GM19035 (cell line): ENCODE measurements around the gene ISLR2.
"Not testable (repeated sequence)": the region's sequence is repeated elsewhere in the genome, so short reads cannot be mapped to it uniquely, and the experiment has no call there.

Experiments used
- ATAC-seq: cut with Tn5 transposase; IDR thresholded peaks from one replicate; pipeline ENCODE4 v1.9.1; 2021; ENCODE audit not compliant: unreplicated experiment

Gene ISLR2

DNA sequence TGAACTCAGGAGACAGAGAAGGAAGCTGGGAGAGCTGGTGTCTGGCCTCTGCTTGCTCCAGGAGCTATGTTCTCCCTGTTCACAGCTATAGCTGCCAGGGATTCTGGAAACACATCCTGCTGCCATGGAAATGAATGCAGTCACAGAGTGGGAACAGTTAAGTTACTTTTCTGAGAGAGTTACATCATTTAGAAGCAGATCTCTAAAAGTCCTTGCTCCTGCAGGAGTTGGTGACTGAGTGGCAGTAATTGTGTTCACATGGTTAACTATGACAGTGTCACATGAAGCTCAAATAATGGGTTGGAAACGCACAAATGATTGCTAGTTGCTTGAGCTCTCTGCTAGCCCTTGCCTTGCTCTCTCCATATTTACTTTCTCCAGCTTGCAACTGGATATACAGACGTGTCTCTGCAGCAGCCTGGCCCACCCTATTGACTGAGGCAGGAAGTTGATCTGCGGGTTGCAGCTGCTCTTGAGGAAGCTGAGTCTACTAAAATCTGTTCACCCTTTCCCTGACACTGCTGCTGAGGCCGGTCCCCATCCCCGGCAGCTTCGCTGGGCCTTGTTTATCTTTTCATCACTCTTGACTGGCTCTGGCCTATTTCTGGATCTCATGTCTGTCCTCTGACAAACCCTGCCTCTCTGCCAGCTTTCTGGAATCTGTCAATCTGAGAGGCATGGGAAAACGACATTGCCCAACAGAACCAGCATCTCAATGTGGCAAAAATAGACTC lies 26.5 kb downstream of the ISLR2 start:
- no peak for ATAC-seq

DNA sequence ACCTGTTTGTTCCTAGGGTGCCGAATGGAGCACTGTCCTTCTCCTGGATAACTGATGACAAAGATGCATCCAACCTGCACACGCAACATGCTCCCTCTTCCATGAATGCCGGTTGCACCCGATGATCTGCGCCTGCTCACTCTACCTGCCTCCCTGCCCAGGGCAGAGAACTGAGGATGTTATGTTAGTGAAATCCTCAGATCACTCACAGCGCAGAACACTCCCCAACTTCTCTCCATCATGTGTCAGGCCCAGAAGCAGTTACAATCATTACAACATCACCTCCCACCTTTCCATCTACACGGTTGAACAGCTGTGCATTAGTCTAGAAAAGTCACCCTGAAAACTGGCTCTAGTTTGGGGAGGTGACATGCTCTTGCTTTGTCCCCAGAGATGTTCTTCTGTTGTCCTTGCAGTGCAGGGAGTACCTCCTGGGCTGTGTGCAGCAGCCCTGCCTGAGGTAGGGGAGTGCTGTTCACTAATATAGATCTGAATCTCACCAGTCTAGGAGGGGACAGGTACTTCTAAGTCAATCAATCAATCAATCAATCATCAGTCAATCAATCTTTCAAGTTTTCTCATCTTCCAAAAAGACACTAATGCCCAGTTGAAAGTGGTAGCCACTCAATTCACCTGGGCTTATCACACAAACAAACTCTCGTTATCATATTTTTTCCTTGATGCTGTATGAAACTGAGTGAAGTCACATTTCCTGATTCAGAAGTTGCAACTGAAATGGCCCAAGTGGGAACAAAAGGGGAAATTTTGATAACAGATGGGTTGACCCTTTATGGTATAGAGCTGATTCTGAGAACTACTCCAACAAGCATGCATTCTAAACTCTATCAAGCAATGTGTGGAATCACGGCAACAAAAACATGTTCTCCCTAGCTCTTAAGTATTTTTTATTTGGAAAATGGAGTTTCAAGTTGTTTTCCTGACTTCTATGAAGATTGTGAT lies 27.8 kb downstream of the ISLR2 start:
- no peak for ATAC-seq

DNA sequence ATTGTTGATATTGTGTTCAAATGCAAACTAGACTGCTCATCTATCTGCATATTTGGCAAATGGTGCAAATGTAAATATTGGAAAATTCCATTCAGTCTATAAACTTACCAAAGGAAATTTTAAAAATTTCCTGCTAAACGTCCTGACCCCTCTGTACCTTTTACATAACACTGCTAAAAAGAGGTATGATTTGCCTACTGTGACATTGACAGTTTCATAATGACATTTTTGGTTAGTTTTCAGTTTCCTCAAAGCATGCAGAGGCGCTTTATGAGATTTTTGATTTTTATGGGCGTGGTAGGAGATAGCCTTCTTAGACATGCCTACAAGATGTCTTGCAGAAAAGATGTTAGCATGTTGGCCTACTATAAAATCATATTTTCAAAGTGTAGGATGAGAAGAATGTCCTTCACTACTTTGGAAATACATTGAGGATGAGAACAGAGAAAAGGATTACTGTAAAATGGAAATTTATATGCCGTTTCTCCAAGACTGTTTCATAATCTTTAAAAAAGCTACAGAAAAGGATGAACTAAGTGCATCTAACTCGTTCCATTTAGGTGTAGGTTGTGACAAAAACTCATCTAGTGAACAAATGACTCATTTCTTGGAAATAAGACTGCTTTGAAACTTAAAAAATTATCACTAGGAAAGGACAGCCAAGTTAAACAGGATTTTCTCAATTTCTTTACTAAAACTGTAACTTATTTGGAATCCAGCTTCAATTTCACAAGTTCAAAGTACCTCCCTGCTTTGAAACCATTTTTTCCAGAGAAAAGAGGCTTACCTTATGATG lies 28.7 kb downstream of the ISLR2 start:
- peak; percentile 86 for ATAC-seq

DNA sequence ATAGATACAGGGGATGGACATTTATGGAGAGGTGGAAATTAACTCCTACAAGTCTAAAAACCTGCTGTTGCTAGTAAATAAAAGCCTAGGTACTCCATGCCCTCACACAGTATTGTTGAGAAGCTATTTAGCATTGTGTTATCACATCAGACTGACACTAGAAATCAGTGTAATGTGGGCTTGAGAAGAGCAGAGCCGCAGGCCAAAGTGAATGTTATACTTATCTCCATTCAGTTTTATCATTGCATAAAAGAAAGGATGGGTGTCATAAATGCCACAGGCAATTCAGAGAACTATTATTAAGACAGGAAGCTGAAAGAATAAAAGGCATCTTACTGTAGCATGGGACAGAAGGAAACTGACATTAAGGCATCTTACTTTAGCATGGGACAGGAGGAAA lies 29.4 kb downstream of the ISLR2 start:
- no peak for ATAC-seq

DNA sequence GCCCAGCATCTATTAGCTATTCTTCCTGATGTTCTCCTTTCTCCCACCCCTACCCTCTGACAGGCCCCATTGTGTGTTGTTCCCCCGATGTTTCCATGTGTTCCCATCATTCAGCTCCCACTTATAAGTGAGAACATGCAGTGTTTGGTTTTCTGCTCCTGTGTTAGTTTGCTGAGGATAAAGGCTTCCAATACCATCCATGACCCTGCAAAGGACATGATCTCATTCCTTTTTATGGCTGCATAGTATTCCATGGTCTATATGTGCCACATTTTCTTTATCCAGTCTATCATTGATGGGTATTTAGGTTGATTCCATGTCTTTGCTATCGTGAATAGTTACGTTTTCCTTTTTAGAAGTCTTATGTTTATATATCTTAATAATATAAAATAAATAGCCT lies 30.0 kb downstream of the ISLR2 start:
- ATAC-seq: not testable (repeated sequence)

DNA sequence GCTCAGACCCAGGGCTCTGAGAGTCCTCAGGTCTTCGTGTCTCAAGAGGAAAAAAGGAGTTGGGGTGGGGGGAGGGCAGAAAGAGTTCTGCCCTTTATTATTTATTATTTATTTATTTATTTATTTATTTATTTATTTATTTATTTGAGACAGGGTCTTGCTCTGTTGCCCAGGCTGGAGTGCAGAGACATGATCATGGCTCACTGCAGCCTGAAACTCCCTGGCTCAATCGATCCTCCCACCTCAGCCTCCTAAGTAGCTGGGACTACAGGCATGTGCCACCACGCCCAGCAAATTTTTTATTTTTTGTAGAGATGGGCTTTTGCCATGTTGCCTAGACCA lies 31.8 kb downstream of the ISLR2 start:
- not testable (repeated sequence) for ATAC-seq

DNA sequence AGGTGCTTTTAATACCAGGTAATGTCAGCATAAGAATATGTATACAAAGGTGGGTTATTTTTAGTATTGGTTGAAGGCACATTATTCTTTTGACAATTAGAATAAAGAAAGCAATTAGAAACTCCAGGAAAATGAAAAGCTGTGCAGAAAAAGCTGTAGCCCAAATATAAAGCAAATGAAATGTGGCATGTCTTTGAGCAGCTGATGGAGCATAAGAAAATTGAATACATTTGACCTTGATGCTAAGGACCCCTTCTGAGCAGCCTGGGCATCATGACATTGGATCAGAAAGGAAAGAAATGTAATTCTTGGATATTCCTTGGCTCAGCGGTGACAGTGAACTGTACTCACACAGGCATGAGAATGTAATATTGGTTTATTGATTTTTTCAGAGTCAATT lies 35.1 kb downstream of the ISLR2 start:
- no peak for ATAC-seq

DNA sequence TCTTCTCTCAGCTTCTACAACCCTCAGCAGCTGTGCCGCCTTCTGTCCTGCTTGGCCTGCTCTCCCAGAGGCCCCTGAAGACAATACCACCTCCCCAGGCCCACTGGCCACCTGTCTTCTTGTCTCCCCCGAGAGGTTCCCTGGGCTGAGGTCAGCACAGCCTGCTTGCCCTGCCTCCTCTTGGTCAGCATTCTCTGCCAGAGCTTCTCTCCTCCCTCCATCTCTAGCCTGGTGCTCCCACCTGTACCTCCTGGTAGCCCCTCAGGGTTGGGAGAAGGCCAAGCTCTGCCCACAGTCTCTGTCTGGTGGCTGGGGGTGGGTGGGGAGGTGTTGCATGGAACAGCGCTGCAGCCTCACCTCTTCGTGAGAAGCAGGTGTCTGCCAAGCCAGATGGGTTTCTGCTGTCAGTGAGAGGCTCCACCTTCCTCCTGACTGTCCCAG lies 37.5 kb downstream of the ISLR2 start:
- no peak for ATAC-seq

DNA sequence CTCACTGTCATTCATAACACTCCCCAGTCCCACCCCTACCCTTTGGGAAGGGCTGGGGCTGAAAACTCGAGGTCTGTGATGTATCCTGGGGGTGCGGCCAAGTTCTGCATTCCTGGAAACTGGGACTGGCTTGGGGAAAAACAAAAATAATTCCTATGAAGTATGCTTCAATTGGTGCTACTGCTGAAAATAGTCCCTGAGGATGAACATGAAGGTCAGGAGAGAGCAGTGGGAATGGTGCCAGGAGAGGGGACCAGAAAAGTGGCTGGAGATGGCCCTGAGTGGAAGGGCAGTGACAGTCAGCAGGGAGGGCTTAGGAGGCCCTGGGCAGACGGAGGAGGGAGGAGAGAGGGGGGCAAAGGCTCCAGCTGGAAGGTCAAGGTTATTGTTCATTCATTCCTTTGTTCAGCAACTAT lies 38.3 kb downstream of the ISLR2 start:
- no peak for ATAC-seq

DNA sequence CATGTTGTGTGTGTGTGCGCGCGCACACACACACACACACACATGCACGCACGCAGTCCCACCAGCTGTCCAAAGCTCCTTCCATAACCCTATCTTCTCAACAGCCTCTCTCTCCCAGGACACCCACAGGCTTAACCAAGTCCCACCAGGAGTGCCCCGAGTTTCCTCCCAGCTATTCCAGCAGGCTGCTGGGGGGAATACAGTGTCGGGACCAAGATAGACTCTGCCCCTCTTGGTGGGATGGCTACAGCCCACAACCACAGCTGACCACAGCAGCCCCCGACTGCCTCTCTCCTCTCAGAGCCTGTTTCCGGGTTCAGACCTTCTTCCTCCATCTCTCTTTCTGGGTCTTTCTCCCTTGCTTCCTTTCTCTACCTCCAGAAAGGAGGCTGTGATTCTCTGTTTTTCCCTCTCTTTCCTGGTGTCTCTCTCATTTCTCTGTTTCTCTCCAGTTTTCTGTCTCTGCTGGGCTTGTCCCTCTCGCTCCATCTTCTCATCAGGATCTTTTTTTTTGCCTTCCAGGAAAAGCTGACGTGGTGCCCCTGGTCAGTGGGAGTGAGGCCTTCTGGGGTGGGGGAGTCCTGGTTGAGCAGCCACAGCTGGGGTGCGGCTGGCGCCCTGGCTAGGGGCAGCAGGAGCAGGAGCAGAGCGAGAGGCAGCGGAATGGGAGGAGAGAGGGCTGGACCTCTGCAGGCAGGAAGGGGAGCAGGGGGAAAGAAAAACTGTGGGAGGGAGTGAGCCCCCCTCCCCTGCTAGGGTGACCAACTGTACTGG lies 39.9 kb downstream of the ISLR2 start:
- no peak for ATAC-seq

DNA sequence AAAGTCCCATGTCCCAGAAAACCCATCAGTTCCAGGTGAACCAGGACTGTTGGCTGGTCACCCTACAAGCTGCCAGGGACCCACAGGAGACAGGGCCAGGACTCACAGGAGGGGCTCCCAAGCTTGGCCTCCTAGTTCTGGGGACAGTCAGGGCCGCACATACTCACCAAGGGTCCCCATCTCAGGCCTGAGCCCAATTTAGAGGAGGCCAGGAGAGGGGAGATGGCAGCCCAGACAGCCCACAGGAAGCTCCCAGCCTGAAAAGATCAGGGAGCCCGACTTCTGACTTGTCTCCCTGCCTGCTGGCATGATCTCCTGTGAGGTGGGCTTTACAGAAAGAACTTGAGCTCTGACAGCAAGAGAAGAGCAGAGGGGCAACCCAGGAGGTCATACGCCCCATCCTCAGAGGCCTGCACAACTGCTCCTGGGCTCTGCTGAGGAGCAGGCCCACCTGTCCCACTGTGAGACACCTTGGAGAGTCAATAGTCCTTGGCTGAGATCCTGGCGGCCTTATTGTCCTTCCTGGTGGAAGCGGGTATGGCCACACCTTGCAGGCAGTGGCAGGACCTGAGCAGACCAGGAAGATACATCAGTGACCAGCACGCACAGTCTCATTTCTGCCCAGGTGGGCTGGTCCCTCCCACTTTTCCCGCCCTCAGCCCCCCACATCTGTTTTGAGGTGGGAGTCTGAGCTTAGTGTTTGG lies 40.6 kb downstream of the ISLR2 start:
- ATAC-seq: no peak

DNA sequence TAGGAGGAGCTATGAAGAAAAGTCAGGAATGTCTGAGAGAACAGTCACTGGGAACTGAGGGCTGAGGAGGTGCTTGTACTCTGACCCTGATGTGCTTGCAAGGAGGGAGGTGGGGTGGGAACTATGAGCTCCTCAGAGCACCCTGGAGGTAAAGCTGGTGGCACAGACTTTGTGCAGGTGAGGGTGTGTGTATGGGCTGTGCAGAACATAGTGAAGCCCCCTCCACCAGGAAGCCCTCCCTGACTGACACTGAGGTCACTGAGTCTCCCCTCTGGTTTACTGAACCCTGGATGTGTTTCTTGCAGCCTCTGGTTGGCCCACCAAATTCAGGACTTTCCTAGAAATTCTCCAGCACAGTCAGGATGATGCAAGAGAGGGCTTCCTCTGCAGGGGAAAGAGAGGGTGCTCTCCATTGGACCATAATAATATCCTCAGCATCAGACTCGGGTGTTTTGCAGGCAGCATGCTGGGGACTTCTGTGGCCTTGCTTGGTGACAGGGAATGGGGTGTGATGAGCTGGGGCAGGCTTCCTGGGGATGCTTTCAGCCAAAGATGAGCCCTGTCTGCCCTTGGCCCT lies 41.7 kb downstream of the ISLR2 start:
- no peak for ATAC-seq

DNA sequence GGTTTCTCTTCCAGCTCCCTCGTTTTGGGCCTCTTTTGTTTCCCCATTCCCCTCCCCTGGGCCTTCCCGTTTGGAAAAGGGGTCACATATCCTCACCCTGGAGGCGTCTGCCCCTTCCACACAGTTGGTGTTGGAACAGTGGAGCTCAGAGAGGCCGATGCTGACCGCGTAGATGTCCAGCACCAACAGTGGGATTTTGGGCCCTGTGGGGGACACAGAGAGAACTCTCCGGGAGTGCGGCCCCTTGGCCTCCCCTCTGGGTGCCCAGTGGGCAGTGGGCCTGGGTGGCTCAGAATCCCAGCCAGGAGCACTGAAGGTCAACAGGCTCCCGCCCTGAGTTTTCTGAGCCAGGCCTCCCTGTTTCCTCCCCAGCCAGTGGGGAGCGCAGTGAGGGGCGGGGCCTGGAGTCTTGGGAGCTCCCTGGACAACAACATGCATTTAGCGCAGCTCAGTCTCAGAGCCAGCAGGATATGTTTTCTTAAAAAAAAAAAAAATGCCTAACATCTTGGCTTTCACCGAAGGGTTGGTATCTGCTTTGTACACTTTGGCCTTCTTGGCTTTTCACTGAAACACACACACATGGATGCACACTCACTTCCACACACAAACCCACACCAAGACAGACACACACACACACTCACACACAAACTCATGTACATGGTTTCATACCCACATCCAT lies 42.5 kb downstream of the ISLR2 start:
- no peak for ATAC-seq

DNA sequence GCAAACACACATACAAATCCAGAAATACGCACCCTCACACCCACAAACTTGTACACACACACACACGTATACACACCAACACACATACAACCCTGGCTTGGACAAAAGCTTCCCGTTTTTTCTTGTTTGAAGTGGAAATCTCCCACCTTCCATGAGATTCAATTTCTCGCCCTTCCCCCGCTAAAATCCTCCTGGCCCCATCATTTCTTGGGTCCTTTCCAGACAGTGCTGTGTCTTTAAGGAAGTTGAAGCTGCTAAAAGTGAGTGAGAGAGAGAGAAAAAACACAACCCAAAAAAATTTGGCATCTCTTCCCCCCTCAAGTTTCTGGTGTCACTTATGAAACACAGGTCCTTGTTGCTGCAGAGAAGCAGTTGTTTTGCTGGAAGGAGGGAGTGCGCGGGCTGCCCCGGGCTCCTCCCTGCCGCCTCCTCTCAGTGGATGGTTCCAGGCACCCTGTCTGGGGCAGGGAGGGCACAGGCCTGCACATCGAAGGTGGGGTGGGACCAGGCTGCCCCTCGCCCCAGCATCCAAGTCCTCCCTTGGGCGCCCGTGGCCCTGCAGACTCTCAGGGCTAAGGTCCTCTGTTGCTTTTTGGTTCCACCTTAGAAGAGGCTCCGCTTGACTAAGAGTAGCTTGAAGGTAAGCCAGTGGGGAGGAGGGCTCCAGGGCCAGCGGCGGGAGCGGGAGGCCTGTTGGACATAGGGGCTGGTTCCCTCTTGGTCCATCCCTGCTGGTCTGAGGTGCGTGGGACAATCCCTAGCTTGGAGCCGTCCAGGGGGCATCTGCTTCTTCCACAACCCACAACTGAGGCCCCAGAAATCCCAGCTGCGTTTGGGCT lies 43.2 kb downstream of the ISLR2 start, which contains the start of gene ISLR:
TSS of gene ISLR (plus strand) at position 331 of the 839 bp plus-strand sequence. CDS start 1,149 bp downstream, outside the sequence.
- no peak for ATAC-seq

DNA sequence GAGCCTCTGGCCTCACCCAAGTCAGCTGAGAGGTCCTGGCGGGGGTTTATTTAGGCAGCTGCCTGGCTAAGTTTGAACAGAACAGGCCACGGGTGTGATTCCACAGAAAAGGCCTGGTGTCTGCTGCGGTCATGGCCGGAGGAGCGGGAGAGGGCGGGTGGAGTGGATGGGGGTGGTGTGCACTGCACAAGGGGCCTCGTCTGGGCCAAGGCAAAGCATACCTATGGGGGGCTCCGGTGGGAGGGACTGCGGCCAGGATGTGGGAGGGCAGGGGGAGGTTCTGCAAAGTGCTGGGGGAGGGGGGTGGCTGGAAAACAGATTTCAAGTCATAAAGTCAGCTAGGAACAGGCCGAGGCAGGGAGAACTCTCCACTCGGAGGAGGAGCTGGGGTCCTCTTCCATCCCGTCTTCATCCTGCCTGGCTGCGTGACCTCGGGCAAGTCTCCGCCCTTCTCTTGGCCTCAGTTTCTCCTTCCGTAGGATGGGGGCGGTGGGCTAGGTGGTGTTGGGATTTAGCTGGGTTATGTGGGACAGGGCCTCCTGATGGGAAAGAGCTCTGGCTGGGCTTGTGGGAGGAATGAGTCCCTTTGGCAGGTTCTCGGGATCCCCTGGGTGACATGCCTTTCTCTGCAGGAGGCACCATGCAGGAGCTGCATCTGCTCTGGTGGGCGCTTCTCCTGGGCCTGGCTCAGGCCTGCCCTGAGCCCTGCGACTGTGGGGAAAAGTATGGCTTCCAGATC lies 44.0 kb downstream of the ISLR2 start:
- ATAC-seq: no peak

DNA sequence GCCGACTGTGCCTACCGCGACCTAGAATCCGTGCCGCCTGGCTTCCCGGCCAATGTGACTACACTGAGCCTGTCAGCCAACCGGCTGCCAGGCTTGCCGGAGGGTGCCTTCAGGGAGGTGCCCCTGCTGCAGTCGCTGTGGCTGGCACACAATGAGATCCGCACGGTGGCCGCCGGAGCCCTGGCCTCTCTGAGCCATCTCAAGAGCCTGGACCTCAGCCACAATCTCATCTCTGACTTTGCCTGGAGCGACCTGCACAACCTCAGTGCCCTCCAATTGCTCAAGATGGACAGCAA lies 44.5 kb downstream of the ISLR2 start:
- no peak for ATAC-seq
